ENCODE measurements around the gene ARMC5. TPM values are rescaled to one million over a fixed set of nuclear protein-coding genes. Genes with fewer than 3 reads are reported as not detected.

Gene ARMC5
- polyA plus RNA-seq, 2 of the 4 experiments (the other 2 are of a cell fraction), result 3.2 to 6.1 TPM

DNA sequence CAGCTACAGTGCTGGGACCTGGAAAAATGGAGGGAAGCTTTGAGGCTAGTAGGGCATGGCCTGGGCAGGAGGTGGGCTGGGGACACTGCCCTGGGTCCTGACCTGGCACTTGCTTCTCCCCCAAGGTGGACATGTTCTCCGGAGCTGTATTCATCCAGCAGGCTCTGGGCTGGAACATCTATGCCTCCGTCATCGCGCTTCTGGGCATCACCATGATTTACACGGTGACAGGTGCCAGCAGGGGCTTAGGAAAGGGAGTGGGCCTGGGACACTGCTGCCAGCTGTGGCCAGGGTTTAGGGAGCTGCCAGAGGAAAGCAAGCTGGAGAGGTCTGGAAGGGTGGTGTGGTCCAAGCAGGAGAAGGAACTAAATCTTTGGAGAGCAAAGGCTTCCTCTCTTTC lies 26.7 kb downstream of the ARMC5 start (continued):
- TF ChIP-seq SREBF2 (IDR thresholded peaks at IDR 0.05) (no peak), ZNF302 (CRISPR knock-in tag; IDR thresholded peaks at IDR 0.05) (no peak), NFE2L2 (conservative IDR thresholded peaks at IDR 0.05; ENCODE audit: low read length) (no peak)

DNA sequence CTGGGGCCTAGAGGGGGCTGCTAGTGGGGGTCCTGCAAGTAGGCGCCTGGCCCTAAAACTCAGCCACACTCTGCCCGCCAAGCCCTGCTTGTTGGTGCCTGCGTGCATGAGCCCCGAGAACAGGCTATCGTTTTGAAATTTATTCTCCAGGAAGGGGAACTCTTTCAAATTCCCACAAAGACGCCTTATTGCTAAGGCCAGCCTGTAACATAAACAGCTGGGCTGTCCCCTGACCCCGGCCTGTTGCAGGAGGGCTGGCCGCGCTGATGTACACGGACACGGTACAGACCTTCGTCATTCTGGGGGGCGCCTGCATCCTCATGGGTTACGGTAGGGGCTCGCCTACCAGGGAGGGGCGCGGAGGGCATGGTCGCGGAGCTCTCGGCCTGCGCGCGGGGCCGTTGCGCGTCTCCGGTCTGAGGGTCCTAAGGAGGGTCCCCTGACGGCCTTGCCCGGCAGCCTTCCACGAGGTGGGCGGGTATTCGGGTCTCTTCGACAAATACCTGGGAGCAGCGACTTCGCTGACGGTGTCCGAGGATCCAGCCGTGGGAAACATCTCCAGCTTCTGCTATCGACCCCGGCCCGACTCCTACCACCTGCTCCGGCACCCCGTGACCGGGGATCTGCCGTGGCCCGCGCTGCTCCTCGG lies 27.9 kb downstream of the ARMC5 start:
- WGBS (ENCODE audit: missing lambda C conversion rate), result 45% methylated on average over 38 of the region's 48 CpGs
- CTCF ChIA-PET, result interaction anchor here (0.9 to 1.5 kb wide), 4 partner anchors 11 to 209 kb away, joined by 3 to 4 read pairs (median 4); no protein-coding TSS in a partner anchor
- DNase-seq (ENCODE audit: low read depth in 1 of 2, low spot score in 1 of 2), result no peak
- POLR2A ChIA-PET, result interaction anchor here (1.6 to 2.2 kb wide), 2 partner anchors 10 to 21 kb away, joined by 4 to 6 read pairs; partner anchors contain the start of gene RUSF1
- Histone ChIP-seq H3K27ac (peak overlapping the region; percentile 59 to 82; a peak in 5 of 6 replicates), H3K4me1 (peaks cover 17% of the 10 kb centered on the region; the same call in 2 of the 3 replicates), H3K9me3 (no peaks in the 10 kb centered on the region), H3K4me2 (peak overlapping the region; percentile 97), H3K4me3 (peak overlapping the region; percentile 56)
- TF ChIP-seq NR3C1 (IDR thresholded peaks at IDR 0.05) (no peak), ZSCAN20 (CRISPR knock-in tag; IDR thresholded peaks at IDR 0.05) (no peak), EHMT2 (IDR thresholded peaks at IDR 0.05; ENCODE audit: low read depth) (no peak), RFX5 (IDR thresholded peaks at IDR 0.05) (no peak), MAZ (IDR thresholded peaks at IDR 0.05; ENCODE audit: borderline replicate concordance, low read depth, low read length) (no peak)
- no peak for FAIRE-seq
- no peak; a peak in 2 of 6 replicates for ATAC-seq

DNA sequence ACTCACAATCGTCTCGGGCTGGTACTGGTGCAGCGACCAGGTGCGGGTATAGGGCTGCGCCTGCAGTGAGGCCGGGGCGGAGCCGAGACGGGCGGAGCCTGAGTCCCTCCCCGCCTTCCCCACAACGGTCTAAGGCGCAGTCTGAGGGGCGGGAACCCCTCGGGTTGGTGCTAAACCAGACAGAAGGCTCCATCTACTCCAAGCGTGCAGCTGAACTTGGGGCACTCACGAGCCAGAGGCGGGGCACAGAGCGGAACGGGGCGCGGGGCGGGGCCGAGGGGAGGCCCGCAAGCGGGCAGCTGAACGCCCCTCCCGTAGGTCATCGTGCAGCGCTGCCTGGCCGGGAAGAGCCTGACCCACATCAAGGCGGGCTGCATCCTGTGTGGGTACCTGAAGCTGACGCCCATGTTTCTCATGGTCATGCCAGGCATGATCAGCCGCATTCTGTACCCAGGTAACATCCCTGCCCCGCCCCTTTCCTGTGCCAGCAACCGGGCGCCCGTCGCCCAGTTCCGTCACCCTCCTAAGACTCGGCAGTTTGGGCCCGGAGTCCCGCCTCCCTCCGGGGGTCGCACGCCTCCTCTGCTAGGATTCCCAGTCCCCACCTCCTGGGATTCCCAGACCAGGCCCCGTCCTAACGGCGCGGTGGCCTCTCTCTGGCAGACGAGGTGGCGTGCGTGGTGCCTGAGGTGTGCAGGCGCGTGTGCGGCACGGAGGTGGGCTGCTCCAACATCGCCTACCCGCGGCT lies 28.6 kb downstream of the ARMC5 start:
- WGBS (ENCODE audit: missing lambda C conversion rate), result 31% methylated on average over 15 of the region's 60 CpGs
- DNase-seq (ENCODE audit: low read depth in 1 of 2, low spot score in 1 of 2), result peak; percentile 26 to 69
- Histone ChIP-seq H3K9me3 (no peaks in the 10 kb centered on the region), H3K27ac (peak overlapping the region; percentile 59 to 82), H3K4me1 (peaks cover 17% of the 10 kb centered on the region; the same call in 2 of the 3 replicates), H3K4me3 (peak overlapping the region; percentile 56), H3K4me2 (peak overlapping the region; percentile 97)
- FAIRE-seq, result no peak
- ATAC-seq, result peak; percentile 71 to 88
- ChIA-PET POLR2A (interaction anchor here (1.6 to 2.2 kb wide), 2 partner anchors 9 to 20 kb away, joined by 4 to 6 read pairs; partner anchors contain the start of gene RUSF1), CTCF (interaction anchor here (0.9 to 1.5 kb wide), 4 partner anchors 10 to 208 kb away, joined by 3 to 4 read pairs (median 4); no protein-coding TSS in a partner anchor)
- TF ChIP-seq HEYL (CRISPR knock-in tag; IDR thresholded peaks at IDR 0.05) (no peak), USF2 (IDR thresholded peaks at IDR 0.05) (no peak), JUN (IDR thresholded peaks at IDR 0.05) (peak in 1 of 2 experiments; percentile 23; a peak in 1 of 5 replicates), RFX5 (IDR thresholded peaks at IDR 0.05) (no peak), PHF8 (IDR thresholded peaks at IDR 0.05; ENCODE audit: borderline replicate concordance, low read depth) (no peak)
- TF ChIP-seq, protein P1, sequence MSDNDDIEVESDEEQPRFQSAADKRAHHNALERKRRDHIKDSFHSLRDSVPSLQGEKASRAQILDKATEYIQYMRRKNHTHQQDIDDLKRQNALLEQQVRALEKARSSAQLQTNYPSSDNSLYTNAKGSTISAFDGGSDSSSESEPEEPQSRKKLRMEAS (IDR thresholded peaks at IDR 0.05), result peak; percentile 26; the same call in 1 of the 2 replicates

- H3K9me3 ChIP-seq, result no peaks in the 10 kb centered on the region
- no peak overlapping the region; the same call in 2 of the 3 replicates for H3K4me3 ChIP-seq
- TF ChIP-seq, protein P2, sequence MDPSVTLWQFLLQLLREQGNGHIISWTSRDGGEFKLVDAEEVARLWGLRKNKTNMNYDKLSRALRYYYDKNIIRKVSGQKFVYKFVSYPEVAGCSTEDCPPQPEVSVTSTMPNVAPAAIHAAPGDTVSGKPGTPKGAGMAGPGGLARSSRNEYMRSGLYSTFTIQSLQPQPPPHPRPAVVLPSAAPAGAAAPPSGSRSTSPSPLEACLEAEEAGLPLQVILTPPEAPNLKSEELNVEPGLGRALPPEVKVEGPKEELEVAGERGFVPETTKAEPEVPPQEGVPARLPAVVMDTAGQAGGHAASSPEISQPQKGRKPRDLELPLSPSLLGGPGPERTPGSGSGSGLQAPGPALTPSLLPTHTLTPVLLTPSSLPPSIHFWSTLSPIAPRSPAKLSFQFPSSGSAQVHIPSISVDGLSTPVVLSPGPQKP (IDR thresholded peaks at IDR 0.05; ENCODE audit: low read depth, low read length), result no peak
- TF ChIP-seq CBX8 (IDR thresholded peaks at IDR 0.05) (no peak), ZFP36 (IDR thresholded peaks at IDR 0.05; ENCODE audit: borderline replicate concordance, partially characterized antibody) (no peak), RNF2 (IDR thresholded peaks at IDR 0.05; ENCODE audit: borderline replicate concordance, low read depth) (no peak), CEBPB (IDR thresholded peaks at IDR 0.05) (no peak), ESRRA (IDR thresholded peaks at IDR 0.05; ENCODE audit: borderline replicate concordance, low read length) (no peak), NFE2L2 (conservative IDR thresholded peaks at IDR 0.05; ENCODE audit: low read length) (no peak), RFX5 (IDR thresholded peaks at IDR 0.05) (no peak)
- POLR2A ChIA-PET, result interaction anchor here (1.6 to 2.2 kb wide), 2 partner anchors 9 to 19 kb away, joined by 4 to 6 read pairs; partner anchors contain the start of gene RUSF1
- DNase-seq (ENCODE audit: low read depth in 1 of 2, low spot score in 1 of 2) (no peak), FAIRE-seq (no peak), ATAC-seq (no peak)
- no peak overlapping the region; a peak in 1 of 6 replicates for H3K27ac ChIP-seq
- CTCF ChIA-PET, result interaction anchor here (1.5 kb wide), 1 partner anchor 9 kb away, joined by 4 read pairs; no protein-coding TSS in a partner anchor
- peak overlapping the region; percentile 97 for H3K4me2 ChIP-seq
- H3K4me1 ChIP-seq, result peaks cover 17% of the 10 kb centered on the region; the same call in 2 of the 3 replicates
- 95% methylated on average over 64 of the region's 77 CpGs for WGBS (ENCODE audit: missing lambda C conversion rate)
Measured at GRCh38 chr16:31488468-31489297, 29.4 kb downstream of the ARMC5 start.

Measured in A549 (cell line).